ENCODE results near the gene NFYA. TPM values are rescaled to one million over a fixed set of nuclear protein-coding genes. Genes with fewer than 3 reads are reported as not detected.

Gene NFYA
- total and polyA plus RNA-seq, 7 donors, result 2.7 to 14.2 (median 11.9) TPM

GRCh38 chr6:41119508-41119907 lies 46.7 kb downstream of the NFYA start:
- intact Hi-C loops (cut with DNase I), result no loop called here
- no peak for ATAC-seq
- no peak overlapping the region for H3K4me3 ChIP-seq
- no peaks in the 10 kb centered on the region for H3K4me1 ChIP-seq
- TF ChIP-seq, protein P1, sequence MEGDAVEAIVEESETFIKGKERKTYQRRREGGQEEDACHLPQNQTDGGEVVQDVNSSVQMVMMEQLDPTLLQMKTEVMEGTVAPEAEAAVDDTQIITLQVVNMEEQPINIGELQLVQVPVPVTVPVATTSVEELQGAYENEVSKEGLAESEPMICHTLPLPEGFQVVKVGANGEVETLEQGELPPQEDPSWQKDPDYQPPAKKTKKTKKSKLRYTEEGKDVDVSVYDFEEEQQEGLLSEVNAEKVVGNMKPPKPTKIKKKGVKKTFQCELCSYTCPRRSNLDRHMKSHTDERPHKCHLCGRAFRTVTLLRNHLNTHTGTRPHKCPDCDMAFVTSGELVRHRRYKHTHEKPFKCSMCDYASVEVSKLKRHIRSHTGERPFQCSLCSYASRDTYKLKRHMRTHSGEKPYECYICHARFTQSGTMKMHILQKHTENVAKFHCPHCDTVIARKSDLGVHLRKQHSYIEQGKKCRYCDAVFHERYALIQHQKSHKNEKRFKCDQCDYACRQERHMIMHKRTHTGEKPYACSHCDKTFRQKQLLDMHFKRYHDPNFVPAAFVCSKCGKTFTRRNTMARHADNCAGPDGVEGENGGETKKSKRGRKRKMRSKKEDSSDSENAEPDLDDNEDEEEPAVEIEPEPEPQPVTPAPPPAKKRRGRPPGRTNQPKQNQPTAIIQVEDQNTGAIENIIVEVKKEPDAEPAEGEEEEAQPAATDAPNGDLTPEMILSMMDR (IDR thresholded peaks at IDR 0.05), result no peak
- 66 to 80% (median 68%) methylated on average over 1 of the region's 1 CpG for WGBS, 3 donors
- peaks cover 9 to 45% of the 10 kb centered on the region in 2 donors for H3K36me3 ChIP-seq (ENCODE audit: insufficient read depth in 1 of 2, low read depth in 1 of 2)
- no peak for DNase-seq
- no peak overlapping the region for H3K27ac ChIP-seq
- no peaks in the 10 kb centered on the region for H3K9me3 ChIP-seq
- H3K27me3 ChIP-seq (ENCODE audit: insufficient read depth in 3 of 3, low read length in 2 of 3), result no peaks in the 10 kb centered on the region

DNA sequence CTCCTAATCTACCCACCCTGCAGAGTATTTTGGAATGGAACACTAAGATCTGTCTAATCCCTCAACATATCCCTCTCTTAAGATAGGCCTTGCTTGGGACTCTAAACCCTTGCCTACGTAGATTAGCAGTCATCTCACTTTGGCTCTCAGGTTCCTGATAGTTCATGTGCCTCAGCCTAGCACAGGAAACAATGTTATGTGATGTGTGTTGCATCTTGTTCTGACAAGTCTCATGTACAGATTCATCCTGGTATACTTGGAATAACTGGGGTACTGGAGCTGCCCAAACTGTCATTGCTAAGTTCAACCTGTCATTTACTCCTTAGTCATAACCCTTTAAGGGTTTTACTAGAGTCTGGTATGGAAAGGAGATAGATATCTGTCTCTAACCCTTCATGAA lies 47.3 kb downstream of the NFYA start:
- WGBS, 3 donors, result 94 to 100% (median 97%) methylated on average over 1 of the region's 1 CpG
- no peak for ATAC-seq
- Histone ChIP-seq H3K36me3 (ENCODE audit: insufficient read depth in 1 of 2, low read depth in 1 of 2) (peaks cover 9 to 50% of the 10 kb centered on the region in 2 donors), H3K4me1 (no peaks in the 10 kb centered on the region), H3K9me3 (no peaks in the 10 kb centered on the region), H3K4me3 (no peak overlapping the region), H3K27ac (no peak overlapping the region), H3K27me3 (ENCODE audit: insufficient read depth in 3 of 3, low read length in 2 of 3) (no peaks in the 10 kb centered on the region)
- intact Hi-C loops (cut with DNase I), result no loop called here
- TF ChIP-seq, protein P1 (IDR thresholded peaks at IDR 0.05), result no peak
- no peak for DNase-seq

DNA sequence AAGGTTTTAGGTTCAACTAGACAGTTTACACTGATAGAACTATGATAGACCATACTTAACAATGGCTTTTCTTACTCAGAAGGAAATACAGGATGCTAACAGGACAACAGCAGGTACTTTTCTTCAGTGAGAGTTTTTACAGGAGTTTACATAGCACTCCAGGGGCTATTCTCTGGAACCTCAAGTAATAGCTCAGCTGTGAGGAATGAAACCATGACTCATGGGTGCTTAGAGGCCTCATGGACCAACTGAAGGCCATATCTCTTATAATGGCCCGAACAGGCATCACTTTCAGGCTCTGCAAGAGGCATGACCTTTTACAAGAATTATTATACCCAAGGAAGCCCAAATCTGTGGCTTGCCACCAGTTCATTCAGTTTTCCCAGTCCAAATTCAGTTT lies 49.6 kb downstream of the NFYA start:
- 92 to 96% (median 93%) methylated on average over 1 of the region's 1 CpG for WGBS, 3 donors
- H3K4me3 ChIP-seq, result no peak overlapping the region
- ATAC-seq (no peak), DNase-seq (no peak)
- H3K27me3 ChIP-seq (ENCODE audit: insufficient read depth in 3 of 3, low read length in 2 of 3), result no peaks in the 10 kb centered on the region
- peaks cover 9 to 52% of the 10 kb centered on the region in 2 donors for H3K36me3 ChIP-seq (ENCODE audit: insufficient read depth in 1 of 2, low read depth in 1 of 2)
- TF ChIP-seq, protein P1 (IDR thresholded peaks at IDR 0.05), result no peak
- intact Hi-C loops (cut with DNase I), result no loop called here
- H3K9me3 ChIP-seq, result no peaks in the 10 kb centered on the region
- no peaks in the 10 kb centered on the region for H3K4me1 ChIP-seq
- no peak overlapping the region for H3K27ac ChIP-seq

GRCh38 chr6:41122918-41123317 lies 50.1 kb downstream of the NFYA start:
- ATAC-seq, result no peak
- H3K9me3 ChIP-seq, result no peaks in the 10 kb centered on the region

DNA sequence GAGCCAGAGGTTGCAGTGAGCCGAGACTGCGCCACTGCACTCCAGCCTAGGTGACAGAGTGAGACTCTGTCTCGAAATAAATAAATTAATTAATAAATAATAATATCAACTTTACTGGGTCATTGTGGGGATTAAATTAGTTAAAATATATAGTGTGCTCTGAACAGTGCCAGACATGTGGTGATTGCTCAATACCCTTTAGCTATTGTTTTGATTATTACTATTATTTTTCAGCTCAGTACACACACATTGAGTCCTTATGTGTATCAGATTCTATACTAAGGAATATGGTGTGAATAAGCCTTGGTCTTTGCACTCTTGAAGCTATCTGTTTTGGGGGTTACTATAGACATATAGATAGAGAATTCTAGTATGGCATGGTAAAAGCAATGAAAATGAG lies 52.5 kb downstream of the NFYA start:
- H3K36me3 ChIP-seq (ENCODE audit: insufficient read depth in 1 of 2, low read depth in 1 of 2), result peaks cover 8 to 48% of the 10 kb centered on the region in 2 donors
- H3K9me3 ChIP-seq, result no peaks in the 10 kb centered on the region
- intact Hi-C loops (cut with DNase I), result no loop called here
- H3K4me1 ChIP-seq, result no peaks in the 10 kb centered on the region
- TF ChIP-seq, protein P1 (IDR thresholded peaks at IDR 0.05), result no peak
- H3K4me3 ChIP-seq, result no peak overlapping the region
- no peak overlapping the region for H3K27ac ChIP-seq
- ATAC-seq (no peak), DNase-seq (no peak)
- no peaks in the 10 kb centered on the region for H3K27me3 ChIP-seq (ENCODE audit: insufficient read depth in 3 of 3, low read length in 2 of 3)
- 96 to 98% (median 98%) methylated on average over 3 of the region's 3 CpGs for WGBS, 3 donors

More at GRCh38 chr6:41122918-41123317, 50.1 kb downstream of the NFYA start:
- Histone ChIP-seq H3K4me1 (no peaks in the 10 kb centered on the region), H3K4me3 (no peak overlapping the region), H3K27ac (no peak overlapping the region), H3K36me3 (ENCODE audit: insufficient read depth in 1 of 2, low read depth in 1 of 2) (peaks cover 9 to 57% of the 10 kb centered on the region in 2 donors), H3K27me3 (ENCODE audit: insufficient read depth in 3 of 3, low read length in 2 of 3) (no peaks in the 10 kb centered on the region)
- TF ChIP-seq, protein P1 (IDR thresholded peaks at IDR 0.05), result no peak
- 92 to 96% (median 94%) methylated on average over 1 of the region's 1 CpG for WGBS, 3 donors
- no peak for DNase-seq
- intact Hi-C loops (cut with DNase I), result no loop called here
